GM12891 (cell line): ENCODE results near the gene TBC1D22A.
A peak's percentile ranks its signal among the peaks of the same experiment; 100 is the strongest.

ENCODE experiments used
- DNase-seq: peaks from one replicate; pipeline ENCODE4 v3.0.0; 2011; ENCODE audit warnings: low spot score; ENCODE audit not compliant: insufficient read length
- FAIRE-seq: peaks from 2 replicates; lab custom pipeline; 2011; peaks lifted over from hg19 to GRCh38; lab: Jason Lieb, UNC
- PAX5 ChIP-seq: IDR thresholded peaks from 2 replicates; pipeline ENCODE4 v1.6.1; 2011; ENCODE audit warnings: low read length, moderate library complexity, mild to moderate bottlenecking; ENCODE audit not compliant: insufficient read depth, severe bottlenecking
- POLR2A ChIP-seq: IDR thresholded peaks from 2 replicates; pipeline ENCODE4 v1.6.1; 2011; ENCODE audit warnings: low read depth, low read length, control low read depth
- POLR2AphosphoS5 ChIP-seq: IDR thresholded peaks from 2 replicates; pipeline ENCODE4 v1.6.1; 2011; ENCODE audit warnings: low read depth, low read length, control low read depth
- POU2F2 ChIP-seq: IDR thresholded peaks from 2 replicates; pipeline ENCODE4 v1.6.1; 2011; ENCODE audit warnings: low read depth, mild to moderate bottlenecking, control low read depth, low read length, moderate library complexity
- SPI1 ChIP-seq: IDR thresholded peaks from 2 replicates; pipeline ENCODE4 v1.6.1; 2011; ENCODE audit warnings: low read depth, low read length, control low read depth
- TAF1 ChIP-seq: IDR thresholded peaks from 2 replicates; pipeline ENCODE4 v1.6.1; 2011; ENCODE audit warnings: low read depth, low read length, control low read depth

TBC1D22A gene

DNA sequence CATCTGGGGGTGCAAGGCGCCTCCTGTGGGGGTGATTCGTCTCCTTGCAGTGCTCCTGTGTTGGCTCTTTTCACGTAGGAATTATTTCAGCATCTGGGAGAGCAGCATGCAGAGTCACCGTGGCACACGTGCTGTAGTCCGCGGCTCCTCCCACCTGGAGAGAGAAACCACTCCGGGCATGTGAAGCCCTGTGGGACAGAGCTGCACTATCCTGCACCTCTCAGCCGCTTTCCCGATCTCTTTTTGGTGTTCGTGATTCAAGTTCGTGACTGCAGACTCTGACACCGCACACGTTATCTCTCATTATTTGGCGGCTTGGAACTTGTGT lies 394.6 kb downstream of the TBC1D22A start:
- TF ChIP-seq POLR2AphosphoS5 = no peak
- no peak for TF ChIP-seq TAF1
- TF ChIP-seq PAX5 = no peak
- TF ChIP-seq SPI1 = no peak
- TF ChIP-seq POLR2A = no peak
- no peak for TF ChIP-seq POU2F2
- FAIRE-seq = no peak
- DNase-seq = no peak

DNA sequence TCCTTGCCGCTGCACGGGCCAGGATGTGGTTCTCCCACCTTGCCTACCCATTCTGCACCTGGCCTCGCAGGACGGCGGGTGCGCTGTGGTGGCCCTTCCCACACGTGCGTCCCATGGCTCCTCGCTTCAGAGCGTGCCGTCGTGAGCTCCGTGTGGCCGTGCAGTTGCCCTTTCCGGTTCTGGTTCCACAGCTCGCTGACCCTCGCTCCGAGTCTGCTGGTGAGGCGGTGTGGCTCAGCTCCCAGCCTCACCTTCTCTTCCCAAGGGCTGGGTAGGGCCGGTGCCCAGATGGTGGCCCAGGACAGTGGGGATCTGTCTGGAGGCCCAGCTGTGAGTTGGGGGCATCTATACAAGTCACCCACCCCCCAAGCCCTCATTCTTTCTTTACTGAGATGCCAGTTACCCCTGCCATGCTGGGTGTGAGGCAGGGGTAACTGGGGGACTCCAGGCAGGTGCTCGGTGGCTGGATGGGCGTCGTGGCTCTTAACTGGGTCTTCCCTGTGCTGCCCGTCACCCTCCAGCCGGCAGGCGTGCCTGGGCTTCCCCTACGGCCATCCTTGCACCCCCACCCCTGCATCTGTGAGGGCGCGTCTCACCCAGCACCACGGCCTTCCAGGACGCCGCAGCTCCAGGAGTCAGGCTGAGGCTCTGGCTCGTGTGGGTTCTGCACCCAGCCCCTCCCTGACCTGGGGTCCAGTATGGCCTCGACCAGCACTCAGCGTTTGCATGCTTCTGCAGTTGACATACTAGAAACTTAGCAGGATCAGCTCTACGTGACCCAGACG lies 395.2 kb downstream of the TBC1D22A start:
- TF ChIP-seq POU2F2 = no peak
- no peak for TF ChIP-seq POLR2A
- TF ChIP-seq POLR2AphosphoS5 = no peak
- TF ChIP-seq PAX5 = no peak
- no peak for TF ChIP-seq TAF1
- no peak for TF ChIP-seq SPI1
- no peak for DNase-seq
- FAIRE-seq = no peak

DNA sequence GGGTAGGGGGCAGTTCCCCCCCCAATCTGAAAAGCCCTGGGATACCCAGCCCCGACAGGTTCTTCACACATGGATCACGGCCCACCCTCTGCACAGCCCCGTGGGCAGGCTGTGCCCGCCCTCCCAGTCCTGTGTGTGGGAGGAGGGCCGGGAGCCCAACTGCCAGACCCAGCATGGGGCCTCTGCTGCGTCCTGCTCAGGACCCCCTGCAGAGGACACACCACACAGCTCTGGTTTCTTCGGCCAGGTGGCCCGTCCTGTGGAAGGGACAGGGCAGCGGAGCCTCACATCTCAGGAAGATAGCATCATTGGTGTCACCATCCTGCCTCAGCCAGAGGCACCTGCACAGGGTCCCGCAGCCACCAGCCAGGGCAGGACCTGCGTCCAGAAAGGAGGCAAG lies 396.0 kb downstream of the TBC1D22A start:
- no peak for TF ChIP-seq POLR2AphosphoS5
- no peak for TF ChIP-seq POLR2A
- TF ChIP-seq SPI1 = no peak
- TF ChIP-seq POU2F2 = no peak
- no peak for TF ChIP-seq TAF1
- no peak for FAIRE-seq
- no peak for DNase-seq

DNA sequence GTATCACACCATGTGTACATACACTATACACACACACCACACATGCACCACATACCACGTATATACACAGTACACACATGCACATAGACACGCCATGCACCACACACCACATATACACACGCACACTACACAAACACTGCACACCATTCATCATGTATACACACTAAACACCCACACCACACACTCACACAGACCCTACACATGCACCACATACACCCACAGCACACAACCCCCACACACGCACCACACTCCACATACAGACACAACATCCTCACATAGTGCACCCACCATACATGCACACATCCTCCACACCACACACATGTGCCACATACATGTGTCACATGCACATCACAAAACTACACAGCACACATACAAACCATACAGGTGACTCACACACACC lies 397.1 kb downstream of the TBC1D22A start:
- no peak for DNase-seq
- TF ChIP-seq POU2F2 = no peak
- TF ChIP-seq POLR2AphosphoS5 = no peak
- TF ChIP-seq POLR2A = no peak
- TF ChIP-seq PAX5 = no peak
- TF ChIP-seq SPI1 = no peak
- no peak for TF ChIP-seq TAF1
- FAIRE-seq = peak; percentile 84

DNA sequence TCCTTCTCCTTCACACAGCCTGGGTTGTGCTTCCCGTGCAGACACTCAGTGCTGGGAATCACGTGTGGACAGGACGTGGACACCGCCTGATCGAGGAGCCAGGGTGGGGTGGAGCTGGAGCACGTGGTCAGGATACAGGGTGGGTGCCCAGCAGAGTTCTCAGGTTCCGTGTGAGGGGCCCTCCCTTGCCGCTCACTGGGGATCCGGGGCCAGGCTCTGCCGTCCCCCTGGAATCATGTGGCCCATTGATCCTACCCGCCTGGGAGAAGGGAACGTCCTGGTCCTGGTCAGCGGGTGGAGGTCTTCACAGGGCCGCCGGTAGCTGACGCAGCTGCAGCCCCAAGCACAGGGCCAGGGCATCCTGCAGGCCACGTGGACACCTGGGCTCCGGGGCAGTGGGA lies 397.7 kb downstream of the TBC1D22A start:
- FAIRE-seq (no peak), DNase-seq (no peak)
- TF ChIP-seq POU2F2 = no peak
- no peak for TF ChIP-seq POLR2AphosphoS5
- TF ChIP-seq SPI1 = no peak
- TF ChIP-seq PAX5 = no peak
- TF ChIP-seq TAF1 = no peak

DNA sequence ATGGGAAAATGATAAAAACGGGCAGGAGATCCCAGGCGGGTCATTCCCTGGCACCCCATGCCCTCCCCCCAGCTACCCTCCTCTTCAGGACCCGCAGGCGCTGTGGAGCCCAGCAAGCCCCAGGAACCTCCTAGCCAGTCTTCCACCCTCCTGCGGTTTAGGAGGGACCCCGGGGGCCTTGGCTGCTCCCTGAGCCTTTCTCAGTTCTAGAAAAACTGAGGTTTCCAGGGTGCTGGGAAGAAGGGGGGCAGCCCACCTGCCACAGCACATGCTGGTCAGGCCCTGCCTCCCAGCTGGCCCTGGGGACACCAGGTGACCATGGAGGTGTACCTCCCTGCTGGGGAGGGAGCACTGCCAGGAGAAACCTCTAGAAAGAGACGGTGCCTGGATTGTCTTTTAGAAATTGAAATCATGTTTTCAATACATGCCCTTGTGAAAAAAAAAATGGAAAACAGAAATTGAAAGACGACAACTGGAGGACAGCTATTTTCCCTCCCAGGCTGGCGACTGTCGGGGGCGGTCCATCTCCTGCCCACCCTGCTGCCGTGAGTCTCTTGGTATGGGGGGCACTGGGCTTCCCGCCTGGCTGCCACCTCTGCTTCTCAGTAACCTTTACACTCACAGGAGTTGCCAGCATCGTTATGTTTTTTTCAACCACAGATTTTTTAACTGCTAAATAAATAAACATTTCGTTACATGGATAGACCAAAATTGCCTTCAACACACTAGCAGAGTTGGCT lies 398.5 kb downstream of the TBC1D22A start:
- TF ChIP-seq PAX5 (no peak), TAF1 (no peak), POLR2AphosphoS5 (no peak), POU2F2 (no peak), POLR2A (no peak), SPI1 (no peak)
- no peak for DNase-seq
- FAIRE-seq = no peak

DNA sequence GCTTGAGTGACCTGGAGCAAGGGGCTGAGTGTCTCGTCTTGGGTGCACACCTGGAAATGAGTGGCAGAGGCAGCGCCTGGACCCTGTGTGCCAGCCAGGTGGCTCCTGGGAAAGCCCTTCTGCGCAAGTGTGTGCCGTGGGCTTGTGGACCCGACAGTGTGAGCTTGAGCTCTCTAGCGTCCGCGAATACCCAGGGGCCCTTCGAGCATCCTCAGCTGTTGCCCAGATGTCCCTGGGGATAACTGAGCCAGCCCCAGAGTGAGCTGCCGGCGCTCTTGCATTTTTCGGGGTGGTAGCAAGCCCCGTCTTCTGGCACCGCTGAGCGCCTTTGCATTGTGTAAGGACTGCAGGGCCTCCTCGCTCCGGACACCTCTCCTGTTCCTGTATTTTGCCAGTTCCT lies 399.2 kb downstream of the TBC1D22A start:
- TF ChIP-seq PAX5 (no peak), POU2F2 (no peak), POLR2AphosphoS5 (no peak), TAF1 (no peak), POLR2A (no peak), SPI1 (no peak)
- FAIRE-seq (no peak), DNase-seq (no peak)

DNA sequence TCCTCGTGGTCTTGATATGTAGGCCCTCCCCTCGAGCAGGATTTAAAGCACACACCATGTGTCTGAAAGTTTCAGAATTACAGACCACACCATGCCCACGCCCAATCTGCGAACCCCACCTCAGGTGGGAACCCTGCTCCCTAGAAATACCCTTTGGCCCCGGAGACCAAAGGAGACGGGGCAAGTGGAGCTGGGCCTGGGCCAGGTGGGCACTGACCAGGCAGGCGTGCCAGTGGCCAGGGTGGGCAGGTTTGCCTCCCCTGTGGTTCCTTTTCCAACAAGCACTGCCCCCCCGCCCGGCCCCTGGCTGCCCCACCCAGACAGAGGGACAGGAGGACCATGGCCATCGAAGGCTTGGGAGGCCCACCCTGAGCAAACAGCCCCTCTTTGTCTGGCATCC lies 400.4 kb downstream of the TBC1D22A start:
- no peak for TF ChIP-seq PAX5
- TF ChIP-seq SPI1 = no peak
- TF ChIP-seq POLR2AphosphoS5 = no peak
- no peak for TF ChIP-seq POU2F2
- no peak for TF ChIP-seq POLR2A
- no peak for TF ChIP-seq TAF1

DNA sequence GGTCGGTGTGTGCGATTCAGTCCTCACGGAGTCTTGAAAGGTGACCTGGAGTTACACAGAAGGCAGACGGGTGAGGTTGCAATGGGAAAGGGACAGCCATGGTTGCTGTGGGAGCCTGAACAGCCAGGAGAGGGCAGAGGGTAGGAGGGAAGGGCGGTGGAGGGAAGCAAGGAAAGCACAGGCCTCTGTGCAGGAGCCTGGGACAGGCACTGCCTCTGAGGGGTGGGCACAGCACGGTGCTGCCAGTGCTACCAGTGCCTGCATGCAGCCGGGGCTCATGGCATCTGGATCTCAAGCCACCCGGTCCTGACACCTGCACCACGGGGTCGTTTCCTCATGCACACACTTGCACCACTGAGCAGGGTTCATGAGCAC lies 401.0 kb downstream of the TBC1D22A start:
- FAIRE-seq (no peak), DNase-seq (no peak)
- TF ChIP-seq TAF1 (no peak), POLR2AphosphoS5 (no peak), SPI1 (no peak)

More for the DNA sequence above, 400.4 kb downstream of the TBC1D22A start:
- DNase-seq (no peak), FAIRE-seq (no peak)

DNA sequence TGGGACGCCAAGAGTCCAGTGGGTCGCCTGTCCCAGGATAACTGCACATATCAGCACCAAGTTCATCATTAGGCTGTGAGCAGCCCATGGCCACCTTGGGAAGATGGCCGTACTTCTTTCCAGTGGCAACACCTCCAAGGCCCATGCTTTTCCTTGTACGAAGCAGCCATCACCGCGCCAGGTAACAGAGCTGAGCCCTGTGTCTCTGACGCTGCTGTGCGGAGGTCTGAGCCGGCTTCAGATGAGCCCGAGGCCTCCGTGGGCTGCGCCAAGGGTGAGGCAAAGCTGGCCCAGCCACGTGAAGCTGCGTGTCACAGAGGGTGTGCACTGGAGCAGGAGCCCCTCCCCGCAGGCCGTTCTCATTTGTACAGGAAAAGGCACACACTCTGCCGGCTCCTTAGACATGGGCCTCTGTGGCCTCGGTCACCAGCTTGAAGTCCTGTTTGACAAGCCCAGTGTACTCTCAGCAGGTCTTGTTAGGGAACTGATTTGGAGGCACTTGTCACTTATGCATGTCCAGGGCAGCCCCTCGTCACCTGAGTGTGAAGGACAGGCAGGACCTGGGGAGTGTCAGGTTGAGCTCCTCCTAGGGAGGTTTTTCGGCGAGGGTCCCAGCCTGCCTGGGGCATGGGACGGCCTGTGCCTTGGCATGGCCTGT lies 401.5 kb downstream of the TBC1D22A start:
- FAIRE-seq (no peak), DNase-seq (no peak)
- no peak for TF ChIP-seq POLR2A
- TF ChIP-seq PAX5 = no peak
- no peak for TF ChIP-seq SPI1
- TF ChIP-seq POLR2AphosphoS5 = no peak
- TF ChIP-seq TAF1 = no peak
- no peak for TF ChIP-seq POU2F2
